Measurements from ENCODE around the gene CSPG4. TPM values are rescaled to one million over a fixed set of nuclear protein-coding genes. Genes with fewer than 3 reads are reported as not detected.

Gene CSPG4
- total and polyA plus RNA-seq, 9 of the 15 experiments (the other 6 are each of a cell fraction or from before 2014, with no cell fraction given) = under 0.01 to 0.07 (median 0.04) TPM; not detected in 5

DNA sequence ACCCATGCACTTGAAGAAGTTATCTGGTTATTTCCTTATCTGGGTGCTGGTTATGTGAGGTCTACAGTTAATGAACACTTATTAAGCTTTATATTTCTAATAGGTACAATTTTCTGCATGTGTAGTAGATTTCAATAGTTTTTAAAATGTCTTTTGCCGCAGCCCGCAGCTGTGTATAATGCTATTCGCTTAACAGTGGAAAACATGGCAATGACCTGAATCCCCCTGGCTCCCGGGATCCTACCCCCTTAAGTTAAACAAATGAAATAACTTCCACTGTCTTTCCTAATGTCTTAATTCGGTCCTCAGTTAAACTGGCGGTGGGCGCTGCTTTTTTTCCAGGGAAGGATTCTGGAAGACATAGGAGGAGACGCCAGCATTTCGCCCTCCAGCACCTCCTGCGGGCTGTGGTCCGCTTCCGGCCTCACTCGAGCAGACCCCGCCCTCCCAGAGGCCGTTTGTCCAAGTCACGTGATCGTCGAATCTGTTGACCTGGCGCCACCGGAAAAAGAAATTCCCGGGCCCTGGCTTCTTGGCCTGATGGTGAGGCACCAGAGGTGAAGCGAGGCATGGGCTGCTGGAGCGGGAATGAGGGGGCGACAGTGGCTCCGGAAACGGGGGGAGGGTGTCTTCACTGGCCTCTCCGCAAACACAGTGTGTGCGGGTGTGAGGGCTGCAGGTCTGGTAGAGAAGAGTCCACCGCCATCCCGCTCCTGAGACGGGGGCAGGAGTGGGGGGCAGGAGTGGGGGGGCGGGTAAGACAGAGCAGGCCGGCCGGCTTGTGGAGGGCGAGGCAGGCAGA is 45.6 kb upstream of the CSPG4 start (continued):
- TF ChIP-seq, protein P1, sequence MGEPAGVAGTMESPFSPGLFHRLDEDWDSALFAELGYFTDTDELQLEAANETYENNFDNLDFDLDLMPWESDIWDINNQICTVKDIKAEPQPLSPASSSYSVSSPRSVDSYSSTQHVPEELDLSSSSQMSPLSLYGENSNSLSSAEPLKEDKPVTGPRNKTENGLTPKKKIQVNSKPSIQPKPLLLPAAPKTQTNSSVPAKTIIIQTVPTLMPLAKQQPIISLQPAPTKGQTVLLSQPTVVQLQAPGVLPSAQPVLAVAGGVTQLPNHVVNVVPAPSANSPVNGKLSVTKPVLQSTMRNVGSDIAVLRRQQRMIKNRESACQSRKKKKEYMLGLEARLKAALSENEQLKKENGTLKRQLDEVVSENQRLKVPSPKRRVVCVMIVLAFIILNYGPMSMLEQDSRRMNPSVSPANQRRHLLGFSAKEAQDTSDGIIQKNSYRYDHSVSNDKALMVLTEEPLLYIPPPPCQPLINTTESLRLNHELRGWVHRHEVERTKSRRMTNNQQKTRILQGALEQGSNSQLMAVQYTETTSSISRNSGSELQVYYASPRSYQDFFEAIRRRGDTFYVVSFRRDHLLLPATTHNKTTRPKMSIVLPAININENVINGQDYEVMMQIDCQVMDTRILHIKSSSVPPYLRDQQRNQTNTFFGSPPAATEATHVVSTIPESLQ (CRISPR knock-in tag; IDR thresholded peaks at IDR 0.05) = peak; percentile 69; the same call in 1 of the 2 replicates
- TF ChIP-seq, protein P2, sequence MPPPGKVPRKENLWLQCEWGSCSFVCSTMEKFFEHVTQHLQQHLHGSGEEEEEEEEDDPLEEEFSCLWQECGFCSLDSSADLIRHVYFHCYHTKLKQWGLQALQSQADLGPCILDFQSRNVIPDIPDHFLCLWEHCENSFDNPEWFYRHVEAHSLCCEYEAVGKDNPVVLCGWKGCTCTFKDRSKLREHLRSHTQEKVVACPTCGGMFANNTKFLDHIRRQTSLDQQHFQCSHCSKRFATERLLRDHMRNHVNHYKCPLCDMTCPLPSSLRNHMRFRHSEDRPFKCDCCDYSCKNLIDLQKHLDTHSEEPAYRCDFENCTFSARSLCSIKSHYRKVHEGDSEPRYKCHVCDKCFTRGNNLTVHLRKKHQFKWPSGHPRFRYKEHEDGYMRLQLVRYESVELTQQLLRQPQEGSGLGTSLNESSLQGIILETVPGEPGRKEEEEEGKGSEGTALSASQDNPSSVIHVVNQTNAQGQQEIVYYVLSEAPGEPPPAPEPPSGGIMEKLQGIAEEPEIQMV (tag; conservative IDR thresholded peaks at IDR 0.05; ENCODE audit: low read depth) = no peak
- TF ChIP-seq NR2C2 (CRISPR knock-in tag; IDR thresholded peaks at IDR 0.05) = no peak
- TF ChIP-seq NR2C2 (tag; IDR thresholded peaks at IDR 0.05) = peak; percentile 92
- TF ChIP-seq MTA1 (IDR thresholded peaks at IDR 0.05; ENCODE audit: borderline replicate concordance) = no peak
- no peak for TF ChIP-seq KLF10 (CRISPR knock-in tag; IDR thresholded peaks at IDR 0.05)
- TF ChIP-seq, protein P3, sequence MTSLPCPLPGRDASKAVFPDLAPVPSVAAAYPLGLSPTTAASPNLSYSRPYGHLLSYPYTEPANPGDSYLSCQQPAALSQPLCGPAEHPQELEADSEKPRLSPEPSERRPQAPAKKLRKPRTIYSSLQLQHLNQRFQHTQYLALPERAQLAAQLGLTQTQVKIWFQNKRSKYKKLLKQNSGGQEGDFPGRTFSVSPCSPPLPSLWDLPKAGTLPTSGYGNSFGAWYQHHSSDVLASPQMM (CRISPR knock-in tag; IDR thresholded peaks at IDR 0.05) = no peak
- TF ChIP-seq, protein P4, sequence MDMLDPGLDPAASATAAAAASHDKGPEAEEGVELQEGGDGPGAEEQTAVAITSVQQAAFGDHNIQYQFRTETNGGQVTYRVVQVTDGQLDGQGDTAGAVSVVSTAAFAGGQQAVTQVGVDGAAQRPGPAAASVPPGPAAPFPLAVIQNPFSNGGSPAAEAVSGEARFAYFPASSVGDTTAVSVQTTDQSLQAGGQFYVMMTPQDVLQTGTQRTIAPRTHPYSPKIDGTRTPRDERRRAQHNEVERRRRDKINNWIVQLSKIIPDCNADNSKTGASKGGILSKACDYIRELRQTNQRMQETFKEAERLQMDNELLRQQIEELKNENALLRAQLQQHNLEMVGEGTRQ (CRISPR knock-in tag; IDR thresholded peaks at IDR 0.05) = peak; percentile 90
- no peak for TF ChIP-seq NFIX (CRISPR knock-in tag; IDR thresholded peaks at IDR 0.05; ENCODE audit: low read depth)
- no peak for TF ChIP-seq FOXM1 (IDR thresholded peaks at IDR 0.05; ENCODE audit: low read depth)
- no peak for TF ChIP-seq FOXM1 (CRISPR knock-in tag; IDR thresholded peaks at IDR 0.05; ENCODE audit: low read depth)
- no peak for TF ChIP-seq POLR3G (IDR thresholded peaks at IDR 0.05; ENCODE audit: extremely low read depth, insufficient read length, insufficient replicate concordance)
- TF ChIP-seq, protein P5, sequence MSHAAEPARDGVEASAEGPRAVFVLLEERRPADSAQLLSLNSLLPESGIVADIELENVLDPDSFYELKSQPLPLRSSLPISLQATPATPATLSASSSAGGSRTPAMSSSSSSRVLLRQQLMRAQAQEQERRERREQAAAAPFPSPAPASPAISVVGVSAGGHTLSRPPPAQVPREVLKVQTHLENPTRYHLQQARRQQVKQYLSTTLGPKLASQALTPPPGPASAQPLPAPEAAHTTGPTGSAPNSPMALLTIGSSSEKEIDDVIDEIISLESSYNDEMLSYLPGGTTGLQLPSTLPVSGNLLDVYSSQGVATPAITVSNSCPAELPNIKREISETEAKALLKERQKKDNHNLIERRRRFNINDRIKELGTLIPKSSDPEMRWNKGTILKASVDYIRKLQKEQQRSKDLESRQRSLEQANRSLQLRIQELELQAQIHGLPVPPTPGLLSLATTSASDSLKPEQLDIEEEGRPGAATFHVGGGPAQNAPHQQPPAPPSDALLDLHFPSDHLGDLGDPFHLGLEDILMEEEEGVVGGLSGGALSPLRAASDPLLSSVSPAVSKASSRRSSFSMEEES (CRISPR knock-in tag; IDR thresholded peaks at IDR 0.05) = peak; percentile 99
- TF ChIP-seq ZNF146 (CRISPR knock-in tag; IDR thresholded peaks at IDR 0.05; ENCODE audit: unreplicated experiment) = no peak
- TF ChIP-seq NFXL1 (CRISPR knock-in tag; IDR thresholded peaks at IDR 0.05) = no peak
- no peak for TF ChIP-seq ZZZ3 (IDR thresholded peaks at IDR 0.05)
- no peak for TF ChIP-seq TCFL5 (CRISPR knock-in tag; conservative IDR thresholded peaks at IDR 0.05)
- TF ChIP-seq MXI1 (IDR thresholded peaks at IDR 0.05; ENCODE audit: low read depth, low read length) = no peak
- TF ChIP-seq, protein P6, sequence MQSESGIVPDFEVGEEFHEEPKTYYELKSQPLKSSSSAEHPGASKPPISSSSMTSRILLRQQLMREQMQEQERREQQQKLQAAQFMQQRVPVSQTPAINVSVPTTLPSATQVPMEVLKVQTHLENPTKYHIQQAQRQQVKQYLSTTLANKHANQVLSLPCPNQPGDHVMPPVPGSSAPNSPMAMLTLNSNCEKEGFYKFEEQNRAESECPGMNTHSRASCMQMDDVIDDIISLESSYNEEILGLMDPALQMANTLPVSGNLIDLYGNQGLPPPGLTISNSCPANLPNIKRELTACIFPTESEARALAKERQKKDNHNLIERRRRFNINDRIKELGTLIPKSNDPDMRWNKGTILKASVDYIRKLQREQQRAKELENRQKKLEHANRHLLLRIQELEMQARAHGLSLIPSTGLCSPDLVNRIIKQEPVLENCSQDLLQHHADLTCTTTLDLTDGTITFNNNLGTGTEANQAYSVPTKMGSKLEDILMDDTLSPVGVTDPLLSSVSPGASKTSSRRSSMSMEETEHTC (IDR thresholded peaks at IDR 0.05) = peak; percentile 81; the same call in 1 of the 2 replicates
- TF ChIP-seq CEBPB (tag; IDR thresholded peaks at IDR 0.05) = no peak
